ENCODE results near the gene PKD1L1. TPM values are rescaled to one million over a fixed set of nuclear protein-coding genes. Genes with fewer than 3 reads are reported as not detected.
A peak's percentile ranks its signal among the peaks of the same experiment; 100 is the strongest.

PKD1L1 gene
- total RNA-seq, 1 donor from 2014 or later, result 0.05 TPM

- peaks cover 47% of the 10 kb centered on the region for H3K4me1 Mint-ChIP-seq (ENCODE audit: unreplicated experiment)
- TF ChIP-seq, protein P1, sequence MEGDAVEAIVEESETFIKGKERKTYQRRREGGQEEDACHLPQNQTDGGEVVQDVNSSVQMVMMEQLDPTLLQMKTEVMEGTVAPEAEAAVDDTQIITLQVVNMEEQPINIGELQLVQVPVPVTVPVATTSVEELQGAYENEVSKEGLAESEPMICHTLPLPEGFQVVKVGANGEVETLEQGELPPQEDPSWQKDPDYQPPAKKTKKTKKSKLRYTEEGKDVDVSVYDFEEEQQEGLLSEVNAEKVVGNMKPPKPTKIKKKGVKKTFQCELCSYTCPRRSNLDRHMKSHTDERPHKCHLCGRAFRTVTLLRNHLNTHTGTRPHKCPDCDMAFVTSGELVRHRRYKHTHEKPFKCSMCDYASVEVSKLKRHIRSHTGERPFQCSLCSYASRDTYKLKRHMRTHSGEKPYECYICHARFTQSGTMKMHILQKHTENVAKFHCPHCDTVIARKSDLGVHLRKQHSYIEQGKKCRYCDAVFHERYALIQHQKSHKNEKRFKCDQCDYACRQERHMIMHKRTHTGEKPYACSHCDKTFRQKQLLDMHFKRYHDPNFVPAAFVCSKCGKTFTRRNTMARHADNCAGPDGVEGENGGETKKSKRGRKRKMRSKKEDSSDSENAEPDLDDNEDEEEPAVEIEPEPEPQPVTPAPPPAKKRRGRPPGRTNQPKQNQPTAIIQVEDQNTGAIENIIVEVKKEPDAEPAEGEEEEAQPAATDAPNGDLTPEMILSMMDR (IDR thresholded peaks at IDR 0.05), result no peak
- peak overlapping the region; percentile 43 for H3K4me3 Mint-ChIP-seq (ENCODE audit: unreplicated experiment)
- DNase-seq (ENCODE audit: extremely low spot score, unreplicated experiment), result peak; percentile 82
- H3K27me3 Mint-ChIP-seq (ENCODE audit: unreplicated experiment), result no peaks in the 10 kb centered on the region
- no peaks in the 10 kb centered on the region for H3K9me3 Mint-ChIP-seq (ENCODE audit: unreplicated experiment)
- H3K36me3 Mint-ChIP-seq (ENCODE audit: unreplicated experiment), result no peaks in the 10 kb centered on the region
- peak overlapping the region; percentile 77 for H3K27ac Mint-ChIP-seq (ENCODE audit: unreplicated experiment)
These were observed 204.2 kb downstream of the PKD1L1 start for GRCh38 chr7:47743965-47744591.

GRCh38 chr7:47741984-47742383 is 206.3 kb downstream of the PKD1L1 start:
- Mint-ChIP-seq H3K36me3 (ENCODE audit: unreplicated experiment) (no peaks in the 10 kb centered on the region), H3K9me3 (ENCODE audit: unreplicated experiment) (no peaks in the 10 kb centered on the region), H3K27ac (ENCODE audit: unreplicated experiment) (no peak overlapping the region), H3K4me1 (ENCODE audit: unreplicated experiment) (peaks cover 47% of the 10 kb centered on the region), H3K4me3 (ENCODE audit: unreplicated experiment) (no peak overlapping the region), H3K27me3 (ENCODE audit: unreplicated experiment) (no peaks in the 10 kb centered on the region)
- TF ChIP-seq, protein P1 (IDR thresholded peaks at IDR 0.05), result no peak
- no peak for DNase-seq (ENCODE audit: extremely low spot score, unreplicated experiment)

GRCh38 chr7:47739891-47740290 is 208.4 kb downstream of the PKD1L1 start:
- Mint-ChIP-seq H3K27me3 (ENCODE audit: unreplicated experiment) (no peaks in the 10 kb centered on the region), H3K27ac (ENCODE audit: unreplicated experiment) (peak overlapping the region; percentile 70), H3K4me3 (ENCODE audit: unreplicated experiment) (no peak overlapping the region), H3K9me3 (ENCODE audit: unreplicated experiment) (no peaks in the 10 kb centered on the region), H3K4me1 (ENCODE audit: unreplicated experiment) (peaks cover 47% of the 10 kb centered on the region), H3K36me3 (ENCODE audit: unreplicated experiment) (no peaks in the 10 kb centered on the region)
- DNase-seq (ENCODE audit: extremely low spot score, unreplicated experiment), result peak; percentile 46
- TF ChIP-seq, protein P1 (IDR thresholded peaks at IDR 0.05), result no peak

GRCh38 chr7:47739301-47739875 is 208.9 kb downstream of the PKD1L1 start:
- Mint-ChIP-seq H3K9me3 (ENCODE audit: unreplicated experiment) (no peaks in the 10 kb centered on the region), H3K4me1 (ENCODE audit: unreplicated experiment) (peaks cover 45% of the 10 kb centered on the region), H3K4me3 (ENCODE audit: unreplicated experiment) (no peak overlapping the region), H3K36me3 (ENCODE audit: unreplicated experiment) (no peaks in the 10 kb centered on the region), H3K27ac (ENCODE audit: unreplicated experiment) (peak overlapping the region; percentile 25), H3K27me3 (ENCODE audit: unreplicated experiment) (no peaks in the 10 kb centered on the region)
- TF ChIP-seq, protein P1 (IDR thresholded peaks at IDR 0.05), result no peak
- DNase-seq (ENCODE audit: extremely low spot score, unreplicated experiment), result peak; percentile 48

- peak; percentile 73 for DNase-seq (ENCODE audit: extremely low spot score, unreplicated experiment)
- Mint-ChIP-seq H3K4me1 (ENCODE audit: unreplicated experiment) (peaks cover 41% of the 10 kb centered on the region), H3K27me3 (ENCODE audit: unreplicated experiment) (no peaks in the 10 kb centered on the region), H3K36me3 (ENCODE audit: unreplicated experiment) (no peaks in the 10 kb centered on the region), H3K4me3 (ENCODE audit: unreplicated experiment) (no peak overlapping the region), H3K27ac (ENCODE audit: unreplicated experiment) (no peak overlapping the region), H3K9me3 (ENCODE audit: unreplicated experiment) (no peaks in the 10 kb centered on the region)
- TF ChIP-seq, protein P1 (IDR thresholded peaks at IDR 0.05), result no peak
These were observed 209.6 kb downstream of the PKD1L1 start for GRCh38 chr7:47738563-47739166.
